ENCODE data around the gene KIF24. TPM values are rescaled to one million over a fixed set of nuclear protein-coding genes. Genes with fewer than 3 reads are reported as not detected.
"Not testable (repeated sequence)": the region's sequence is repeated elsewhere in the genome, so short reads cannot be mapped to it uniquely, and the experiment has no call there.

The KIF24 gene
- total RNA-seq, 1 donor from 2014 or later: 1.2 TPM

DNA sequence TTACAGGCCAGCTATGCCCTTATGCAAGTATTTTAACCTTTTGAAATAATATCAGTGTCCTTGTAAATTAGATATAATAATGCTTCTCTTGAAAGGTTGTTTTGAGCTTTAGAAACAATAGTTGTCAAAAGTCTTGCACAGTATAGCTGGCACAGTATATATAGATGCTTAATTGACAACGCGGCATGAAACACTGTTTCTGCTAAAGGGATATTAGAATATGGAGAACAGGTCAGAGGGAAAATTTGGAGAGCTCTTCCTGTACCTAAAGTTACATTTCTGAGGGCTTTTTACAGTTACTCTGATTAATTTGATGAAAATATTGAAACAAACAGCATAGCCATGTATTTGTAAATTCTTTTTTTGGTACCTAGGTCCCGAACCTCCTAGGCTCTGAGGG lies 4.8 kb upstream of the KIF24 start:
- FAIRE-seq: no peak

DNA sequence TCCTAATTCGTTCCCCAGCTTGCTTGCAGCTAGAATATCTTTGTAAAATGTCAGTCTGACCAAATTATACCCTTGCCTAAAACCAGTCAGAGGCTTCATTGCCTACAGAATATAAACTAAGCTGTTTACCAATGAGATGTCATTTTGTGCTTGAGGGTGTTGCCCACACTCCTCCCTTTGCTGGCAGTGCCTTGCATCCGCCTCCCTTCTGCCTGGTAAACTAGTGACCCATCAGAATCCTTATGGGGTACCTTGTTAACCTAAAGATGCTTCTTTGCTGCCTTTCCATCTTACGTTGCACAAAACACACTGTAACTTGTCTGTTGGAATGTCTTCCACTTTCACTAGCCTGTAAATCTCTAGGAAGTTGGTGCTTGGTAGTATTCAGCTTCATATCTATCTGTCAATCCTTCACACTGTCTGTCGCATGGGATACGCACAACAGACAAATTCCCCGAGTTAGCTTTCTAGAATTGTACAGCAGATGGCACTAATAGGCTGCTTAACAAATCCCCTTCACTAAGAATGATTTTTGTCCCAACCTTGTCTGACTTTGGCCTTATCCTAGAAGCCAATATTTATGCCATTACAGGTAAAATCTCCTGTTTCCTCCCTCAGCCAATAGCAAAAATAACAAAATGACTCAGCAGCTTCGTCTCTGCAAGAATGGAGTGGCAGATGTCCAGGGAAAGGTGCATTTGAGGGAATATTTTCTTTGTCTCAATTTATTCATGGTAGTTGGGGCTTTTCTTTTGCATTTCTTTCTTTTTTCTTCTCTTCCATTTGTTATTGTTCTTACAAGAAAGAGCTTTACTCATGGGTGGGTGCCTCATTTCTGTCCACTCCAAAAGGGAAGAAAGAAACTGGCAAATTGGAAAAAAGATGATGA lies 3.3 kb upstream of the KIF24 start:
- FAIRE-seq: no peak
- no peak for DNase-seq (ENCODE audit: low spot score in 2 of 2)

More for the DNA sequence above, 4.8 kb upstream of the KIF24 start:
- no peak for DNase-seq (ENCODE audit: low spot score in 2 of 2)

DNA sequence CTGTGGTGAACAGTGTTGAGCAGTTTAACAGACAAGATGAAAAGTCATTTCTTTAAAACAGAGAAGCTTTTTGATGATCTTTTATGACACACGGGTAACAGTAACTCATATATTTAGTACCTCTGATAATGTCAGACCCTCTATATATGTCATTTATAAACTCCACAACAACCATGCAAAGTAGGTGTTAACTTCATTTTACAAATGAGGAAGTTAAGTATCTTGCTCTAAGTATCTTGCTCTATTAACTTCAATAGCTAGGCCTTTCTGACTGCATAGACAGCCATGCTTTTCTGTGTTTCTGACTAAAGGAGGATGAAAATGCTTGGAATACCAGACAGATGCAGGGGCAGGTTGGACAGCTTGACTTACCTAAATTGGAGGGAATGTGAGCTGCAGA lies 2.1 kb upstream of the KIF24 start:
- FAIRE-seq (no peak), DNase-seq (ENCODE audit: low spot score in 2 of 2) (no peak)

DNA sequence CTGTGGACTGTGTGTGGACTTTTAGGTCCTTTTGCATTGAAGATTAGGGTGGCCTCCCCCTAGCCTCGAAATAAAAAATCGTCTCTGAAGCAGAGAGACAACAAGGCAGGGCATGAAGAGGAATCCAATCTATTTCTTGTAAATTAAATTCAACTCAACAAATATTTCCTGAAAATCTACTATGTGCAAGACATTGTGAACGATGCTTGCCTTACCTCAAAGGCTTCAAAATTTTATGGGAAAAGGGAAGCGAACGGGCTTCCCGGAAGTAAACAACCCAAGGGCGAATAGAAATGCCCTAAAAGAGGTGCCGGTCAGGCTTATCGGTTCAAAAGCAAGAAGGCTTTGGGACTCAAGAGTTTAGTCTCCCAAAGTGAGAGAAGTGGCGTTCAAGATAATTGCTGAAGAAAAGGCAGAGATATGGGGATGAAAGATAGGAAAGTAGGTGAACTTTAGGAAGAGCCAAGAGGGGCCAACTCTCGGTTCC lies 525 bp downstream of the KIF24 start:
- no peak for FAIRE-seq
- DNase-seq (ENCODE audit: low spot score in 2 of 2): no peak

DNA sequence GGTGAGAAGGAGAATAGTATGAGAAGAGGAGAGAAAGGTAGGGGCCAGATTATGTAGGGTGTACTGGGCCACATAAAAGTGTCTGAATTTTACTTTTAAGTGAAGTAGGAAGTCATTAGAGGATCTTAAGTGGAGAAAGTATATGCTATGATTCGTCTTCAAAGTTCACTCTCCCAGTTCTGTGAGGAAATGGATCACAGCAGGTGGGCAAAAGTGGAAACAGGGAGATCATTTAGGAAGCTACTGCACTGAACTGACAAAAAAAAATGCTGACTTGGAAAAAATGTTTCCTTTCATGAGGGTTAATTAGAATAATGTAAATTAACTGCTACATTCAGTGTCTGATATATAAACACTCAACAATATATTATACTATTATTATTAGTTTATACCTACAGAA lies 2.4 kb downstream of the KIF24 start:
- FAIRE-seq (no peak), DNase-seq (ENCODE audit: low spot score in 2 of 2) (no peak)

DNA sequence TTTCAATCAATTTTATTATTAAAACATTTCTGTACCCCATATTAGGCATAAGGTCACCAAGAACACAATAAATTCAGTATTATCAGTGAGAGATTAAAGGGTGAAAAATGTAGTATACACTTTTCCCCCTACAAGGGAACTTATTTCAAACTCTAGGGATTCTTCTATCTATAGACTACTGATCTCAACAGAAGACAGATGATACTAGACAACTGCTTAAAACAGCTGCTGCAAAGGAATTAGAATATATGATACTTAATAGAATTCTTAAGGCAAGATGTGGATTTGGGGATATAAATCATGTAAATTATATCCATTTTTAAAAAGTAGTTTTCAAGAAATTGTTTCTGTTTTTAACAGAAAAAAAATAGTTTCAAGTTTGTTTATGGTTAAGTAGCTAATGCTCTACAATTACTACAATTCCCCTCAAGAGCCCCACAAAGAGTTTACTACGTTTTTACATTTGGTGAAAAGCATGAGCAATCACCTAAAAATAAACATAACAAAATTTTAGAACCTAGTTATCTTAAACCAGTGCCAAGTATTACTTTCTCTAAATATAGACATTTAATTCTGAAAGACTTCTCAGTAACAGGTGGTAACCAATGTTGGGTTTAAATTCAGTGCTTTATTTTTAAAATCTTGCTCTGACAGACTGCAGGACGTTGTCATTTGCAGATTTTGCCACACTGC lies 6.0 kb downstream of the KIF24 start:
- DNase-seq (ENCODE audit: low spot score in 2 of 2) (no peak), FAIRE-seq (no peak)

DNA sequence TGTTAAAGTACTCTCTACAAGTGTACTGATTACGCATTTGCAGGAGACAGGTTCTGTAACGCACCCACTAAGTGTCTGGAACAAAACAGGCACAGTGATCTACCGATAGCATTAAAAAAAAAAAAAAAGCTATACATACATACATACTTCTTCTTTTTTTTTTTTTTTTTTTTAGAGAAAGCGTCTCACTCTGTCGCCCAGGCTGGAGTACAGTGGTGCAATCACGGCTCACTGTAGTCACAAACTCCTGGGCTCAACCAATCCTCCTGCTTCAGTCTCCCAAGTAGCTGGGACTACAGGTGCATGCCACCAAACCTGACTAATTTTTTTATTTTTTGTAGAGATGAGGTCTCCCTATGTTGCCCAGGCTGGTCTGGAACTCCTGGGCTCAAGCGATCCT lies 7.6 kb downstream of the KIF24 start:
- no peak for FAIRE-seq

DNA sequence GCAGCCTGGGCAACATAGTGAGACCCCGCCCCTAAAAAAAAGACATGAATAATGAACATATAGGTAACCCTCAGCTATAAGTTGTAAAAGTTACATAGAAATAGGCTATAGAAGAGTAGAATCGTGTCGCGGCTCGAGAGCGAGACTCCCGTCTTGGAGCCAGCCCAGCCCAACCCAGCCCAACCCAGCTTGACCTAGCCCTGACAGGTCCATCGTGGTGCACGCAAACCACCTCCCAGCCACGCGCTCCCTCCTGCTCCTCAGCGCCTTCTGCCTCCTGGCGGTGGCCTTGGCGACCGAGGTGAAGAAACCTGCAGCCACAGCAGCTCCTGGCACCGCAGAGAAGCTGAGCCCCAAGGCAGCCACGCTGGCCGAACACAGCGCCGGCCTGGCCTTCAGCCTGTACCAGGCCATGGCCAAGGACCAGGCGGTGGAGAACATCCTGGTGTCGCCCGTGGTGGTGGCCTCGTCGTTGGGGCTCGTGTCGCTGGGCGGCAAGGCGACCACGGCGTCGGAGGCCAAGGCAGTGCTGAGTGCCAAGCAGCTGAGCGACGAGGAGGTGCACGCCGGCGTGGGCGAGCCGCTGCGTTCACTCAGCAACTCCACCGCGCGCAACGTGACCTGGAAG lies 10.8 kb downstream of the KIF24 start:
- FAIRE-seq (no peak), DNase-seq (ENCODE audit: low spot score in 2 of 2) (no peak)

More for the DNA sequence above, 7.6 kb downstream of the KIF24 start:
- no peak for DNase-seq (ENCODE audit: low spot score in 2 of 2)

DNA sequence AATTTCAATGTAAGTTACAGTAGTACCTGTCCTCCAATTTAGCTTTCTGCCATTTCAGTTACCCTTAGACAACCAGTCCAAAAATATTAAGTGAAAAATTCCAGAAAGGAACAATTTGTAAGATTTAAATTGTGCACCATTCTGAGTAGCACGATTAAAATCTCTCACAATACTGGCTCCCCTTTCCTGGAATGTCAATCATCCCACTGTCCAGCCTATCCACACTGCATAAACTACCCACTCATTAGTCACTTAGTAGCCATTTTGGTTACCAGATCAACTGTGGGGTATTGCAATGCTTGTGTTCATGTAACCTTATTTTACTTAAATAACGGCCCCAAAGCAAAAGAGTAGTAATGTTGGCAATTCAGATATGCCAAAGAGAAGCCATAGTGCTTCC lies 11.6 kb downstream of the KIF24 start:
- FAIRE-seq (no peak), DNase-seq (ENCODE audit: low spot score in 2 of 2) (no peak)

DNA sequence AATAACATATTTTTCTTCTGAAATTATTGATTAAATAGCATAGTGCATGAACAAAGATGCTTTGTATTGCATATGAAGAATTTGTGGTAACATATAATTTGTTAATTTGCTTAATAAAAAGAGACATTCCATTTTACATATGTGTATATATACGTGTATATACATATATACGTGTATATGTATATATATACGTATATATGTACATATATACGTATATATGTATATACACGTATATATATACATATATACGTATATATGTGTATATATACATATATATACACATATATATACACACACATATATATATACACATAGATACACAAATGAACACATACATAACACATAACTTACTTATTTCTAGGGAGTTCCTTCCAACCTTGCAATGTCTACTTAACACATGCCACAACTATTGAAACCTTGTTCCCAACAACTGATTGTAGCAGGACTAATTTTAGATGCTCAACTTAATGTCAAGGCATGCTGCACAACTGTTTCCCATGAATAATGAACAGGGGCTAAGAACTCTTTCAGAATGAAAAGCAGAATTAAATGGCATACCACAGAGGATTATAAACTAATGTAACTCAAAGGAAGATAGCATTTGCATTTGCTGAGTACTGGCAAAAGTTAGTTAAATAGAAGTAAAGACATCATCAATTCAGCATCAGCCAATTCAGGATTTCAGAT lies 17.4 kb downstream of the KIF24 start:
- DNase-seq (ENCODE audit: low spot score in 2 of 2) (no peak), FAIRE-seq (no peak)

DNA sequence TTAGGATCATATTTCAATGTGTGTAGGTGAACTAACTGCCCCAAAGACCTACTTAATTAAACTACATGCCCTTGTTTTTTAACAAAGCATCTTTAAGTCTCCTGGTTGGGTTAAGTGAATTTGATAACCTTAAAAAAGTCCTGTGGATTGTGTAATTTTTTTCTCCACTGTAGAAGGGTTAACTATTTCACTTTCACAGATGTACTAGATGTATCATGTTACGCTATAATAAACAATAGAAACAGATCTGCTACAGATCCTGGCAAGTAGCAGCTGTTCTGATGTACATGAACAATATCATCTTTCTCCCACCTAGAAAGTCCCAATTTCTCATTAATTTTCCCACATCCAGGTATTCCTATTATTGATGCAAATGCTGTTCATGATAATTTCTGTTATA lies 18.9 kb downstream of the KIF24 start:
- FAIRE-seq (no peak), DNase-seq (ENCODE audit: low spot score in 2 of 2) (no peak)

DNA sequence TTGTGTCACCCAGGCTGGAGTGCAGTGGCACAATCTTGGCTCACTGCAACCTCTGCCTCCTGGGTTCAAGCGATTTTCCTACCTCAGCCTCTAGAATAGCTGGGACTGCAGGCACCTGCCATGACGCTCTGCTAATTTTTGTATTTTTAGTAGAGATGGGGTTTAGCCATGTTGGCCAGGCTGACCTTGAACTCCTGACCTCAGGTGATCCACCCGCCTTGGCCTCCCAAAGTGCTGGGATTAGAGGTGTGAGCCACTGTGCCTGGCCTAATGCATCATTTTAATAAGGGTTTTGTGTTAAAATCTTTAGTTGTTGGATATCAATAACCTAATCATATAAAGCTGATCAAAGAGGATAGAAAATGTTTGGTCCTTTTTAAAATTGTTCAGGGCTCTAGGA lies 20.8 kb downstream of the KIF24 start:
- FAIRE-seq: not testable (repeated sequence)

DNA sequence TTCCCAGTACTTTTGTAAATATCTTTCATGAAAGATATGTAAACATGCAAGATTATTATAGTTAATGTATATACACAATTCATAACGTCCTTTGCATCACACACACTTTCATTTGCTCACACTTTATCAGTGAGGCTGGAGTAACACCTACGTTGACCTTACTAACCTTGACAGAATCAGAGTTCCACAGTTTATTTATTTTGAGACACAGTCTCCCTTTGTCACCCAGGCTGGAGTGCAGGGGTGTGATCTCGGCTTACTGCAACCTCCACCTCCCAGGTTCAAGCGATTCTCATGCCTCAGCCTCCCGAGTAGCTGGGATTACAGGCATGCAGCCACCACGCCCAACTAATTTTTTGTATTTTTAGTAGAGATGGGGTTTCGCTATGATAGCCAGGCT lies 28.0 kb downstream of the KIF24 start:
- DNase-seq (ENCODE audit: low spot score in 2 of 2); FAIRE-seq: not testable (repeated sequence)

More for the DNA sequence above, 20.8 kb downstream of the KIF24 start:
- DNase-seq (ENCODE audit: low spot score in 2 of 2): not testable (repeated sequence)

DNA sequence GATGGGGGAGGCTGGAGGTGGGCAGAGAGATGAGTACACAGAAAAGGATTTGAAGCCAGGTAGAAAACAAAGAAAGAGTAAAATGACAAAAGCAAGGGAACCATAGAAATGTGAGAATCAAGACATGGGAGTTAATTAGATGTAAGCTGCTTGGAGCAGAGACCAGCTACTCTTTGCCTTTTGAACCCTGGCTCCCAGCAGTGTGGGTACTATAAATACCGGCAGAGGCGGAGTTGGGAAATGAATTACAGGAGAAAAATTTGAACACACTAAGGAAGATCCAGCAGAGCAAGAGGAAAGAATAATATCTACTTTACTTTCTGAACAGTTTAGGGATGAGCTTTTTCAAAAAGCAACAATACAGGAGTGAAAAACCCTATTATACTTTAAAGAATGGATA lies 36.5 kb downstream of the KIF24 start:
- DNase-seq (ENCODE audit: low spot score in 2 of 2): no peak

DNA sequence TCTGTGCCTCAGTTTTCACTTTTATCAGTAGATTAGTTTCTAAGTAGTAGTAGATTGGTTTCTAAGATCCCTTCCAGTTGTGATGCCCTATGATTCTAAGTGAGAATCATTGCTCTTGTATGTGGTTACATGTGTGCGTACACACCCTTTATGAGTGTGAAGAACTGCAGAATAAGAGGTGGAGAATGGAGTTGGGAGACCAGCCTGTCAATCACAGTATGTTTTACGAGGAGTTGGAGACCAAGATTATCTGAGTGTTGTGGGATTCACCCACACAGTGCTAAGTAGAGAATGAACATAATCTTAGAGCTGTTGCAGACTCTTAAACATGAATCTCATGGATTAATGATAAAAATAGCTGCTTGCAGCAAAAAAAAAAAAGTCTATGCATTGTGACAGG lies 37.6 kb downstream of the KIF24 start:
- FAIRE-seq: no peak

More for the DNA sequence above, 36.5 kb downstream of the KIF24 start:
- no peak for FAIRE-seq

DNA sequence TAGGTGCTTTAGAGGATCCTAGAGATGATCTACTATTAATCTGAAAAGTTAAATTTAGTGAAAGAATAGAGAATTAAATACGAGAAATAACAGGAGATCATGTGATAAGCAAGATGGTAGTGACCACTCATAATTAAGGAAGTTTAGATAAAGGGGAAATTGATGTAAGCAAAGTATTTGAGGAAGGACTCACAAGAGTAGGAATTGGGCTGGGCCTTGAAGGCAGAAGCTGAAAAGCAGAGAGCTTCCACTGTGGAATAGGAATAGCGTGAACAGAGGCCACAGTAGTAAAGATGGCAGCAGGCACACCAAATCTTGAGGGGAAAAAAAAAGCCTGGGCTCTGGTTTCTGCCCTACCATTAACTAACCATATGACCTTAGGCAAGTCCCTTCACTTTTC lies 38.0 kb downstream of the KIF24 start:
- FAIRE-seq (no peak), DNase-seq (ENCODE audit: low spot score in 2 of 2) (no peak)

More for the DNA sequence above, 37.6 kb downstream of the KIF24 start:
- DNase-seq (ENCODE audit: low spot score in 2 of 2): no peak

DNA sequence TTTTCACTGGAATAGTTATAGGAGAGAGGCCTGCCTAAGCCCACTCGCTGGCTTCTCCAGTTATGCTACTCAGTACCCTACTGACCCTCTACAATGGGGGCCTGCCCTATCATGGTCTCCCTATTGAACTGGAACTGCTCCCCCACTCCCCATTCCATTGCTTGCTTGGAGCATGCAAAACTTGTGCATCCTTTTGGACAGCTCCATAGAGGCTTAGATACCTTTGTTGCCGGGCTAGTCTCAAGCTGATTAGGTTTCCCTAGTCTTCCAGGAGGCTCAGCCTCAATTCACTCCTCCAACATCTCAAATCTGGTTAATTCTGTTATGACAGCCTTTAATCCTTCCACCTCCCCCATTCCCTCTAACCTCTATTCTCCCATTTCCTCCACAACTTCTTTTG lies 39.9 kb downstream of the KIF24 start:
- DNase-seq (ENCODE audit: low spot score in 2 of 2) (no peak), FAIRE-seq (no peak)

DNA sequence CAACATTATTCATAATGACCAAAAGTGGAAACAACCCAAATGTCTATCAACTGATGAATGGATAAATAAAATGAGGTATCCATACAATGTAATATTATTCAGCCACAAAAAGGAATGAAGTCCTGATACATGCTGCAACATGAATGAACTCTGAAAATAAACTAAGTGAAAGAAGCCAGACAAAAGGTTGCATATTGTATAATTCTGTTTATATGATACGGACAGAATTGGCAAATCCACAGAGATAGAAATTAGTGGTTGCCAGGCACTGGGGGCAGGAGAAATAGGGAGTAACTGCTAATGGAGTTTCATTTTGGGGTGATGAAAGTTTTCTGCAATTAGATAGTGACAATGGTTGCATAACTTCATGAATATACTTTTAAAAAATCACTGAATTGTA lies 47.0 kb downstream of the KIF24 start:
- DNase-seq (ENCODE audit: low spot score in 2 of 2): no peak
- FAIRE-seq: no peak

DNA sequence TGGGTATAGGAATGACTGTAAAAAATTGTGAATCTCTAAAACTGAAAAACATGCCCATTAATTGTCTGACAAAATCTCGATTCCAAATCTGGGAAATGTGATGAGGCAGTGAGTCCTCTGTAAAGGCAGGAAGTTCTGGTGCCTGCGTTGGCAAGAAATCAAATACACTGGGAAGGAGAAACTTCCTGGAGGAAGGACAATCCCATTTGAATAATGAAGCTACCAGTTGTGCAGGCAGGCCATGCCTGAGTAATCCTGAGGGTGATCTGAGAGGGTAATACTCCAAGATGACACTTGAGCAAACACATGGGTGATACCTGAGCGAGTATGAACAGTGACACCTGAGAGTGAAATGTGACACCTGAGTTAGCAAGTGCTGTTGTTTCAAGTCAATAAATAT lies 49.7 kb downstream of the KIF24 start:
- no peak for DNase-seq (ENCODE audit: low spot score in 2 of 2)
- no peak for FAIRE-seq

Measured in frontal cortex (tissue), 4 donors.